Spleen (tissue), 11 donors: ENCODE data around the gene RASSF4. TPM values are rescaled to one million over a fixed set of nuclear protein-coding genes. Genes with fewer than 3 reads are reported as not detected.

Experiments used
- DNase-seq: peaks from one replicate; pipeline ENCODE4 v3.0.0-alpha.2; 2020
- H3K27ac ChIP-seq, 8 donors: fragments of 200-600 bp; sonication (generic) in 7 of 8; 1 replicate in 4 of 8; 2 replicates in 4 of 8; pipeline versions ENCODE4 v1.5.0 to v1.8.0; 2016 to 2021; ENCODE audit warnings: inconsistent platforms in 4 of 8, mild to moderate bottlenecking in 4 of 8, moderate library complexity in 1 of 8
- H3K27me3 ChIP-seq, 7 donors: fragments of 200-600 bp; sonication (generic) in 6 of 7; replicated peaks in 1 of 7; 1 replicate in 4 of 7; 2 replicates in 3 of 7; pipeline versions ENCODE4 v1.5.0 to v1.8.0; 2016 to 2021; ENCODE audit warnings: inconsistent platforms in 3 of 7, mild to moderate bottlenecking in 1 of 7
- H3K36me3 ChIP-seq, 6 donors: fragments of 200-600 bp; sonication (generic) in 5 of 6; 1 replicate in 4 of 6; 2 replicates in 2 of 6; pipeline versions ENCODE4 v1.5.0 to v1.8.0; 2016 to 2021; ENCODE audit warnings: inconsistent platforms in 2 of 6
- H3K4me1 ChIP-seq, 6 donors: fragments of 200-600 bp; sonication (generic) in 5 of 6; 1 replicate in 3 of 6; 2 replicates in 3 of 6; pipeline versions ENCODE4 v1.5.0 to v1.8.0; 2016 to 2021; ENCODE audit warnings: inconsistent platforms in 3 of 6
- H3K4me3 ChIP-seq, 8 donors: fragments of 200-600 bp; sonication (generic) in 7 of 8; 1 replicate in 4 of 8; 2 replicates in 4 of 8; pipeline versions ENCODE4 v1.5.0 to v1.8.0; 2016 to 2021; ENCODE audit warnings: inconsistent platforms in 4 of 8, mild to moderate bottlenecking in 4 of 8, moderate library complexity in 2 of 8
- H3K9me3 ChIP-seq, 8 donors: fragments of 200-600 bp; sonication (generic) in 7 of 8; 1 replicate in 4 of 8; 2 replicates in 4 of 8; pipeline versions ENCODE4 v1.5.0 to v1.8.0; 2016 to 2021; ENCODE audit warnings: inconsistent platforms in 4 of 8
- POLR2A ChIP-seq, 3 donors: fragments of 450-650 bp; IDR thresholded peaks; one replicate each; pipeline ENCODE4 v1.5.1; 2017; ENCODE audit warnings: antibody characterized with exemption in 3 of 3, mild to moderate bottlenecking in 1 of 3
- POLR2AphosphoS5 ChIP-seq, 3 donors: sonication (generic); formaldehyde crosslinking; IDR thresholded peaks; one replicate each; pipeline ENCODE4 v1.5.1; 2017; ENCODE audit warnings: antibody characterized with exemption in 3 of 3
- WGBS, 5 donors: extraction: QIAGEN DNeasy Blood & Tissue Kit in 3 of 5; methylation state at CpG; one replicate each; pipeline versions ENCODE4 v1.1.5 to v1.1.7; 2013 to 2018; 5-methylcytosine and 5-hydroxymethylcytosine counted together
- intact Hi-C: fragments of 100-400 bp; cut with DNase I; formaldehyde crosslinking; loops from one replicate; pipeline ENCODE4 v1.15.0; 2023; ENCODE audit warnings: low total_unique reads
- polyA plus RNA-seq, 3 donors: library from polyadenylated mRNA; stranded (reverse); fragments of 200-250 nt; gene quantifications; one replicate each; pipeline ENCODE4 v1.2.1, GENCODE V29; 2013
- total RNA-seq, 7 donors: library from RNA; depleted of rRNA in 3 of 7; stranded (reverse); fragments of >200 nt in 3 of 7; fragmentation: NEBNext Ultra II Directional in 4 of 7; extraction: Animal tissue kit (Norgen Biotek cat#: 25700) in 4 of 7; gene quantifications; one replicate each; pipeline versions ENCODE4 v1.1.0 to v1.2.1, GENCODE V29; 2016 to 2021
- TF ChIP-seq, protein P1 (sequence below), 11 experiments: fragments of 200-600 bp in 7 of 11; fragments of 450-650 bp in 4 of 11; sonication (generic) in 4 of 11; IDR thresholded peaks in 8 of 11; conservative IDR thresholded peaks in 3 of 11; 1 replicate in 7 of 11; 2 replicates in 4 of 11; pipeline versions ENCODE4 v1.4.0 to v1.8.0; 2016 to 2021; ENCODE audit warnings: antibody characterized with exemption in 11 of 11, inconsistent platforms in 4 of 11, mild to moderate bottlenecking in 1 of 11
- donor health status: healthy with polysubstance abuse.
- donor health status: DM: no; HTN: no; CAD: no; lungs with moderate emphysema.
- donor health status: DM: no; HTN: no; CAD: no.
- donor health status: Bipolar disorder and iron deficiency.
- donor health status: healthy.
- donor health status: DM: no; HTN: no; CAD: no.
- donor health status: DM: yes; HTN: yes; CAD: no.

RASSF4 gene
- total and polyA plus RNA-seq, 10 donors: 36.7 to 96.2 (median 73.5) TPM

- H3K4me1 ChIP-seq: peaks cover 10 to 89% (median 70%) of the 10 kb centered on the region in 6 donors
- DNase-seq: peak; percentile 18
- H3K4me3 ChIP-seq: peak overlapping the region; percentile 23 to 70 (median 38)
- H3K36me3 ChIP-seq: peaks cover 0 to 39% (median 0%) of the 10 kb centered on the region in 6 donors
- WGBS, 5 donors: 19 to 25% (median 22%) methylated on average over 4 of the region's 4 CpGs
- no peaks in the 10 kb centered on the region for H3K27me3 ChIP-seq
- no peaks in the 10 kb centered on the region for H3K9me3 ChIP-seq
- TF ChIP-seq, protein P1, sequence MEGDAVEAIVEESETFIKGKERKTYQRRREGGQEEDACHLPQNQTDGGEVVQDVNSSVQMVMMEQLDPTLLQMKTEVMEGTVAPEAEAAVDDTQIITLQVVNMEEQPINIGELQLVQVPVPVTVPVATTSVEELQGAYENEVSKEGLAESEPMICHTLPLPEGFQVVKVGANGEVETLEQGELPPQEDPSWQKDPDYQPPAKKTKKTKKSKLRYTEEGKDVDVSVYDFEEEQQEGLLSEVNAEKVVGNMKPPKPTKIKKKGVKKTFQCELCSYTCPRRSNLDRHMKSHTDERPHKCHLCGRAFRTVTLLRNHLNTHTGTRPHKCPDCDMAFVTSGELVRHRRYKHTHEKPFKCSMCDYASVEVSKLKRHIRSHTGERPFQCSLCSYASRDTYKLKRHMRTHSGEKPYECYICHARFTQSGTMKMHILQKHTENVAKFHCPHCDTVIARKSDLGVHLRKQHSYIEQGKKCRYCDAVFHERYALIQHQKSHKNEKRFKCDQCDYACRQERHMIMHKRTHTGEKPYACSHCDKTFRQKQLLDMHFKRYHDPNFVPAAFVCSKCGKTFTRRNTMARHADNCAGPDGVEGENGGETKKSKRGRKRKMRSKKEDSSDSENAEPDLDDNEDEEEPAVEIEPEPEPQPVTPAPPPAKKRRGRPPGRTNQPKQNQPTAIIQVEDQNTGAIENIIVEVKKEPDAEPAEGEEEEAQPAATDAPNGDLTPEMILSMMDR (IDR thresholded peaks at IDR 0.05 in 8 of 11, conservative IDR thresholded peaks at IDR 0.05 in 3 of 11): no peak
- TF ChIP-seq POLR2A (IDR thresholded peaks at IDR 0.05) (no peak), POLR2AphosphoS5 (IDR thresholded peaks at IDR 0.05) (no peak)
- intact Hi-C loops: loop anchor here (5.0 kb wide), 1 partner anchor 46 kb away; no protein-coding TSS in a partner anchor
- peak overlapping the region; percentile 57 to 84 (median 77) for H3K27ac ChIP-seq
These were observed 18.6 kb downstream of the RASSF4 start for GRCh38 chr10:44978213-44978569.

DNA sequence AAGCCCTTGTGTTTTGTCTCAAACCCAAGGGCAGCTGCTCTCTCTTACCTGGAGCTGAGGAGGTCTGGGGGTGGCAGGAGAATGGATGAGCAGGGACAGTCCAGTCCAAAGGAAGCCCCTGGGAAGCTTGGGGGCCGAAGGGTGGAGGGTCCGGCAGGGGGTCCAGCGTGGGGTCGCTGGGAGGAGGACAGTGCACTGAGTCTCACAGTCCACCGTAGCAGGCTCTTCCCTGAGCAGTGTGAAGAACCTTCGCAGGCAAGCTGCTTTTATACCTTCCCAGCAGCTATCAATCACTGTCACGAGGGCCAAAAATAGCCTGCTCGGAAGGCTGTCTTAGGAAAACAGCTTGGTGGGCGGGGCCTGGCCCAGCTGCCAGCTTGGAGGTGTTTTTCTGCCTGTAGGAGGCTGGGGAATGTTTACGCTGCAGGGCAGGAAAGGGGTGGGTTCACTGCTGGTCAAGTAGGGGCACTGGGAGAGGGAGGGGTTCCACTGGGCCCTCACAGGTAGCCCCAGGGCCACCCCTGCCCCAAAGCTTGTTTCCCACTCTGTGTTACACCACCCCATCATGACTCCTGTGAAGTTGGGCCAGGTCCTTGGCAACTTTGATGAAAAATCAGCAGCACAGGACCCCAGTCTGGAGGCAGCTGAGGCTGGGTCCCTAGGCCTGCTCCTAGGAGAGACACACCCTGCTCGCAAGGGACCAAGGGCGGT lies 19.1 kb downstream of the RASSF4 start, which contains the start of gene DEPP1:
TSS of gene DEPP1 (minus strand) at position 240 of the 711 bp plus-strand sequence. CDS start 779 bp downstream, outside the sequence.
- intact Hi-C loops: loop anchor here (5.0 kb wide), 1 partner anchor 46 kb away; no protein-coding TSS in a partner anchor
- 19 to 28% (median 23%) methylated on average over 9 to 12 of the region's 12 CpGs for WGBS, 5 donors
- Histone ChIP-seq H3K27ac (peak within 1 kb of the TSS; percentile 57 to 84 (median 77)), H3K36me3 (peaks cover 0 to 44% (median 0%) of the 10 kb centered on the region in 6 donors), H3K4me3 (peak within 1 kb of the TSS; percentile 23 to 70 (median 38)), H3K4me1 (peaks cover 9 to 84% (median 65%) of the 10 kb centered on the region in 6 donors), H3K27me3 (no peaks in the 10 kb centered on the region), H3K9me3 (no peaks in the 10 kb centered on the region)
- TF ChIP-seq POLR2AphosphoS5 (IDR thresholded peaks at IDR 0.05) (peak; percentile 91 to 97 (median 91)), POLR2A (IDR thresholded peaks at IDR 0.05) (peak in 2 of 3 donors; percentile 30 to 77)
- TF ChIP-seq, protein P1 (IDR thresholded peaks at IDR 0.05 in 8 of 11, conservative IDR thresholded peaks at IDR 0.05 in 3 of 11): no peak
- peak; percentile 82 for DNase-seq

DNA sequence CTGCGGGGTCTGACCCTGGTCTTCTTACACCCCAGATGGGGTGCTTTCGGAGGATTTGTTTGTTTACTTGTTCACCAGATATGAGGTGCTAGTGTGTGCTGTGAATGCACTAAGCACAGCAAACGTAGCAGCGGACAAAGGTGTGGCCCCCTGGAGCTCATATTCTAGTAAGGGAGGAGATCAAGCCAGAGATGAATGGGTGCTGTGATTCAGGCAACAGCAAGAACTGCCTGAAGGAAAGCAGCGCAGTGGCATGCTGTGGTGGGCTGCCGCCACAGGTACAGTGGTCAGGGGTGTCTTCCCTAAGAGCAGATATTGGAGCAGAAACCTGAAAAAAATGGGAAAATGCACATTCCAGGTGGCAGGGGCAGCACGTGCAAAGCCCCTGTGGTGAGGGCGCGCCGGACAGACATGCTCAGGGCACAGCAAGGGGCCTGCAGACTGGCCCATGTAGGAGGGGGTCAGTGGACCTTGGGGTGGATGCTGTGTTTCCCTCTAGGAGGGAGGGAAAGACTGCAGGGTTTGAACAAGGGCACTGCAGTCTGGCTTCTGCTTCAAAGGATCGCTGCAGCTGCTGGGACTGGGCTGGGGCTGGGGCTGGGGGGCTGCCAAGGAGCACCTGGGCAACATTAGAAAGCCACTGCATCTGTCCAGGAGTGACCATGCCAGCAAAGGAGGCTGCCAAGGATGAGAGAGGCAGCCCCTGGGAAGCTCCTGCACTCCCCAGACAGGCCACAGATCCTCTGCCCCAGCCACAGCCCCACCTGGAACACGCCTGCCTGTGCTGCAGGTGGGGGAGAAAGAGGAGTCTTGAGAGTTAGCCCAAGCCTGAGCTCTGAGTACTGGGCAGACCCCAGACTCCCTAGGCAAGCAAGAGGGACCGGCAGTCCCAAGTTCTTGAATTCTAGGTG lies 19.9 kb downstream of the RASSF4 start:
- TF ChIP-seq POLR2A (IDR thresholded peaks at IDR 0.05): no peak
- TF ChIP-seq, protein P1 (IDR thresholded peaks at IDR 0.05 in 8 of 11, conservative IDR thresholded peaks at IDR 0.05 in 3 of 11): no peak
- TF ChIP-seq POLR2AphosphoS5 (IDR thresholded peaks at IDR 0.05): no peak
- no peak overlapping the region for H3K4me3 ChIP-seq
- H3K27ac ChIP-seq: peak overlapping the region; percentile 57 to 84 (median 77)
- H3K36me3 ChIP-seq: peaks cover 0 to 52% (median 4%) of the 10 kb centered on the region in 6 donors
- H3K27me3 ChIP-seq: no peaks in the 10 kb centered on the region
- WGBS, 5 donors: 80 to 91% (median 89%) methylated on average over 12 to 13 of the region's 13 CpGs
- intact Hi-C loops: loop anchor here (5.0 kb wide), 1 partner anchor 47 kb away; no protein-coding TSS in a partner anchor
- peaks cover under 1 to 76% (median 57%) of the 10 kb centered on the region in 6 donors for H3K4me1 ChIP-seq
- peak; percentile 69 for DNase-seq
- no peaks in the 10 kb centered on the region for H3K9me3 ChIP-seq
